Keratinocyte (primary cell): ENCODE data around the gene CNTNAP5. TPM values are rescaled to one million over a fixed set of nuclear protein-coding genes. Genes with fewer than 3 reads are reported as not detected.

Source experiments
- DNase-seq: peaks from one replicate; pipeline ENCODE4 v3.0.0-alpha.2; 2011; ENCODE audit warnings: low read depth, missing footprints, low spot score
- FAIRE-seq: peaks from 2 replicates; lab custom pipeline; 2011; peaks lifted over from hg19 to GRCh38; lab: Jason Lieb, UNC
- H2AFZ ChIP-seq: 2 replicates; pipeline ENCODE4 v1.6.0; 2012; ENCODE audit warnings: low read length, control low read depth, inconsistent platforms; ENCODE audit not compliant: control insufficient read depth
- H3K27ac ChIP-seq: 2 replicates; pipeline ENCODE4 v1.5.1; 2011; ENCODE audit warnings: low read length; ENCODE audit not compliant: control insufficient read depth, insufficient read depth
- H3K27me3 ChIP-seq: 3 replicates; pipeline ENCODE4 v1.6.0; 2011; ENCODE audit warnings: low read length; ENCODE audit not compliant: control insufficient read depth, insufficient read depth; ENCODE audit errors: extremely low read depth
- H3K36me3 ChIP-seq, 2 experiments: 2 replicates in 1 of 2; 3 replicates in 1 of 2; pipeline ENCODE4 v1.5.1; 2011; ENCODE audit warnings: low read length in 2 of 2, mild to moderate bottlenecking in 1 of 2; ENCODE audit not compliant: control insufficient read depth in 2 of 2, insufficient read depth in 2 of 2; ENCODE audit errors: extremely low read depth in 1 of 2
- H3K4me1 ChIP-seq: 3 replicates; pipeline ENCODE4 v1.5.1; 2011; ENCODE audit warnings: low read length; ENCODE audit not compliant: control insufficient read depth, insufficient read depth; ENCODE audit errors: extremely low read depth
- H3K4me2 ChIP-seq: 3 replicates; pipeline ENCODE4 v1.6.0; 2011; ENCODE audit warnings: low read depth, low read length; ENCODE audit not compliant: control insufficient read depth, insufficient read depth; ENCODE audit errors: extremely low read depth
- H3K4me3 ChIP-seq, 3 experiments: fragments of 200-600 bp in 1 of 3; sonication (generic) in 1 of 3; 2 replicates in 2 of 3; 3 replicates in 1 of 3; pipeline ENCODE4 v1.5.1; 2011 to 2016; ENCODE audit warnings: low read length in 3 of 3, mild to moderate bottlenecking in 3 of 3, control low read depth in 2 of 3, inconsistent platforms in 1 of 3, low read depth in 1 of 3, mixed read lengths in 1 of 3, mixed run types in 1 of 3, moderate library complexity in 1 of 3; ENCODE audit not compliant: control insufficient read depth in 2 of 3, insufficient read depth in 2 of 3; ENCODE audit errors: extremely low read depth in 1 of 3
- H3K79me2 ChIP-seq: 2 replicates; pipeline ENCODE4 v1.6.0; 2012; ENCODE audit warnings: low read length; ENCODE audit not compliant: control insufficient read depth, insufficient read depth
- H3K9ac ChIP-seq: 3 replicates; pipeline ENCODE4 v1.6.0; 2011; ENCODE audit warnings: low read length; ENCODE audit not compliant: control insufficient read depth, insufficient read depth; ENCODE audit errors: extremely low read depth
- H3K9me1 ChIP-seq: 3 replicates; pipeline ENCODE4 v1.6.0; 2011; ENCODE audit warnings: low read length; ENCODE audit not compliant: control insufficient read depth, insufficient read depth; ENCODE audit errors: extremely low read depth
- H3K9me3 ChIP-seq: 2 replicates; pipeline ENCODE4 v1.5.1; 2012; ENCODE audit warnings: low read depth, low read length; ENCODE audit not compliant: control insufficient read depth
- H4K20me1 ChIP-seq: 3 replicates; pipeline ENCODE4 v1.6.0; 2011; ENCODE audit warnings: low read length; ENCODE audit not compliant: control insufficient read depth, insufficient read depth; ENCODE audit errors: extremely low read depth
- EZH2 ChIP-seq: IDR thresholded peaks from one replicate; pipeline ENCODE4 v1.6.1; 2012; ENCODE audit warnings: inconsistent platforms, mild to moderate bottlenecking, low read length, moderate library complexity
- dilution Hi-C: fragments of 300-500 bp; cut with MboI; formaldehyde crosslinking; loops from one replicate; pipeline ENCODE4 v1.7.0; 2020; ENCODE audit warnings: low sequenced_read_pairs; ENCODE audit not compliant: extremely low pct_ligation_motif_present
- polyA plus RNA-seq, 5 experiments: library from polyadenylated mRNA; depleted of rRNA in 3 of 5; stranded (reverse) in 3 of 5; stranded (forward) in 1 of 5; unstranded in 1 of 5; fragments of >200 nt; gene quantifications; 1 replicate in 1 of 5; 2 replicates in 3 of 5; 3 replicates in 1 of 5; pipeline versions ENCODE4 v1.2.1 to v1.2.3, GENCODE V29; 2011 to 2012; ENCODE audit warnings: missing spikeins in 2 of 5, low read depth in 1 of 5, low replicate concordance in 1 of 5
- TF ChIP-seq, protein P1 (sequence below), 3 experiments: IDR thresholded peaks in 1 of 3; conservative IDR thresholded peaks in 1 of 3; optimal IDR thresholded peaks in 1 of 3; 2 replicates in 2 of 3; 3 replicates in 1 of 3; pipeline versions ENCODE3 to v1.5.1; 2011; ENCODE audit warnings: low read length in 3 of 3, mild to moderate bottlenecking in 3 of 3, moderate library complexity in 2 of 3, control low read depth in 1 of 3, inconsistent platforms in 1 of 3; ENCODE audit not compliant: insufficient read depth in 2 of 3; ENCODE audit errors: extremely low read depth in 1 of 3

The CNTNAP5 gene
- polyA plus RNA-seq, 1 donor (not counting 4 experiments of a cell fraction or from before 2014, with no cell fraction given): not detected

- Histone ChIP-seq H2AFZ (no peak overlapping the region), H3K9me3 (no peaks in the 10 kb centered on the region), H3K27ac (no peak overlapping the region), H3K9ac (no peak overlapping the region), H3K36me3 (no peaks in the 10 kb centered on the region), H3K4me3 (no peak overlapping the region), H3K27me3 (no peaks in the 10 kb centered on the region), H3K79me2 (no peaks in the 10 kb centered on the region), H3K4me1 (no peaks in the 10 kb centered on the region), H3K4me2 (no peak overlapping the region), H4K20me1 (no peaks in the 10 kb centered on the region), H3K9me1 (no peaks in the 10 kb centered on the region)
- TF ChIP-seq, protein P1, sequence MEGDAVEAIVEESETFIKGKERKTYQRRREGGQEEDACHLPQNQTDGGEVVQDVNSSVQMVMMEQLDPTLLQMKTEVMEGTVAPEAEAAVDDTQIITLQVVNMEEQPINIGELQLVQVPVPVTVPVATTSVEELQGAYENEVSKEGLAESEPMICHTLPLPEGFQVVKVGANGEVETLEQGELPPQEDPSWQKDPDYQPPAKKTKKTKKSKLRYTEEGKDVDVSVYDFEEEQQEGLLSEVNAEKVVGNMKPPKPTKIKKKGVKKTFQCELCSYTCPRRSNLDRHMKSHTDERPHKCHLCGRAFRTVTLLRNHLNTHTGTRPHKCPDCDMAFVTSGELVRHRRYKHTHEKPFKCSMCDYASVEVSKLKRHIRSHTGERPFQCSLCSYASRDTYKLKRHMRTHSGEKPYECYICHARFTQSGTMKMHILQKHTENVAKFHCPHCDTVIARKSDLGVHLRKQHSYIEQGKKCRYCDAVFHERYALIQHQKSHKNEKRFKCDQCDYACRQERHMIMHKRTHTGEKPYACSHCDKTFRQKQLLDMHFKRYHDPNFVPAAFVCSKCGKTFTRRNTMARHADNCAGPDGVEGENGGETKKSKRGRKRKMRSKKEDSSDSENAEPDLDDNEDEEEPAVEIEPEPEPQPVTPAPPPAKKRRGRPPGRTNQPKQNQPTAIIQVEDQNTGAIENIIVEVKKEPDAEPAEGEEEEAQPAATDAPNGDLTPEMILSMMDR (optimal IDR thresholded peaks at IDR 0.05 in 1 of 3, IDR thresholded peaks at IDR 0.05 in 1 of 3, conservative IDR thresholded peaks at IDR 0.05 in 1 of 3; ENCODE audit: extremely low read depth in 1 of 3, insufficient read depth in 2 of 3, low read length in 3 of 3): no peak
- TF ChIP-seq EZH2: no peak
- DNase-seq (no peak), FAIRE-seq (no peak)
- dilution Hi-C loops: no loop called here
These were observed 21.2 kb downstream of the CNTNAP5 start for GRCh38 chr2:124046332-124046731.

- H3K9me3 ChIP-seq: no peaks in the 10 kb centered on the region
- no peak overlapping the region for H3K27ac ChIP-seq
- H3K79me2 ChIP-seq: no peaks in the 10 kb centered on the region
- H3K36me3 ChIP-seq: no peaks in the 10 kb centered on the region
- no peak overlapping the region for H3K4me3 ChIP-seq
- dilution Hi-C loops: no loop called here
- no peaks in the 10 kb centered on the region for H3K27me3 ChIP-seq
- DNase-seq: no peak
- no peak overlapping the region for H3K4me2 ChIP-seq
- no peak overlapping the region for H2AFZ ChIP-seq
- no peak for FAIRE-seq
- H3K9ac ChIP-seq: no peak overlapping the region
- H4K20me1 ChIP-seq: no peaks in the 10 kb centered on the region
- H3K9me1 ChIP-seq: no peaks in the 10 kb centered on the region
- TF ChIP-seq, protein P1 (optimal IDR thresholded peaks at IDR 0.05 in 1 of 3, IDR thresholded peaks at IDR 0.05 in 1 of 3, conservative IDR thresholded peaks at IDR 0.05 in 1 of 3; ENCODE audit: extremely low read depth in 1 of 3, insufficient read depth in 2 of 3, low read length in 3 of 3): no peak
- TF ChIP-seq EZH2: no peak
- no peaks in the 10 kb centered on the region for H3K4me1 ChIP-seq
These were observed 23.0 kb downstream of the CNTNAP5 start for GRCh38 chr2:124048102-124048501.
